T-helper 2 cell treated with Interferon-gamma antibody and Interleukin-4, amounts not matched to agents 5 μg/mL and 100 μg/mL, for 36 hours (primary cell): ENCODE results near the gene CAMSAP3.

ENCODE experiments used
- DNase-seq: peaks from one replicate; pipeline ENCODE4 v3.0.0; 2021; ENCODE audit warnings: low spot score
- H3K27ac Mint-ChIP-seq: one replicate; pipeline ENCODE4 v1.8.0; 2021; ENCODE audit warnings: mild to moderate bottlenecking, mixed read lengths
- H3K27me3 Mint-ChIP-seq: one replicate; pipeline ENCODE4 v1.8.0; 2021; ENCODE audit warnings: low read depth, mixed read lengths
- H3K36me3 Mint-ChIP-seq: one replicate; pipeline ENCODE4 v1.8.0; 2021; ENCODE audit warnings: low read depth, mixed read lengths
- H3K4me1 Mint-ChIP-seq: one replicate; pipeline ENCODE4 v1.8.0; 2021; ENCODE audit warnings: low read depth, mixed read lengths
- H3K4me3 Mint-ChIP-seq: one replicate; pipeline ENCODE4 v1.8.0; 2022; ENCODE audit warnings: mild to moderate bottlenecking, moderate library complexity, mixed read lengths
- H3K9me3 Mint-ChIP-seq: one replicate; pipeline ENCODE4 v1.8.0; 2021; ENCODE audit warnings: mixed read lengths

The CAMSAP3 gene

DNA sequence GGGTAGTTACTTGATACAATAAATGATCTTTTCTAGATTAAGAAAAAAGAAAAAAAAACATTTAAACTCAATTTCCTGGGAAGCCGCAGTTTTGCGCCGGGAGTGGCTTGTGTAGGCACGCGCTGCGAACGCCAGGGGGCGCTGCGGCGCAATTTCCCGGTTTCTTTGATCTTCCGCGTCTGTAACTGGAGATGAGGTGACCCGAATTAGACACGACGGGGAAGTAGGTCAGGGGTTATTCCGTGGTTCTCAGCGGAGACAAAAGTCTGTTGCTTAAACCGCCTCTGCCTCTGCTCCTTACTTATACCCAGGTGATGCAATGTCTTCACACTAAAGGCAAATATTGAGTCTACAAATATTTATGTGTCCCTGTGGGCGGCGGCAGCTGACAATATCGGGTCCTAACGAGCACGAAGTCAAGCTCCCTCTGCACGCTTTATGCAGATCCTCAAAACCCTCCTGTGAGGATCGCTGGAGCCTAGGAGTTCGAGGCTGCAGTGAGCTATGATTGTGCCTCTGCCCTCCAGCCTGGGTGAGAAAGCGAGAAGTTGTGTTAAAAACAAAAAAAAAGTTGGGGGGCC, 56.5 kb downstream of the CAMSAP3 start:
- H3K4me1 Mint-ChIP-seq: peaks cover 7% of the 10 kb centered on the region
- DNase-seq: peak; percentile 80
- H3K9me3 Mint-ChIP-seq: no peaks in the 10 kb centered on the region
- H3K36me3 Mint-ChIP-seq: peaks cover 2% of the 10 kb centered on the region
- no peaks in the 10 kb centered on the region for H3K27me3 Mint-ChIP-seq
- peak overlapping the region; percentile 76 for H3K4me3 Mint-ChIP-seq
- peak overlapping the region; percentile 69 for H3K27ac Mint-ChIP-seq

DNA sequence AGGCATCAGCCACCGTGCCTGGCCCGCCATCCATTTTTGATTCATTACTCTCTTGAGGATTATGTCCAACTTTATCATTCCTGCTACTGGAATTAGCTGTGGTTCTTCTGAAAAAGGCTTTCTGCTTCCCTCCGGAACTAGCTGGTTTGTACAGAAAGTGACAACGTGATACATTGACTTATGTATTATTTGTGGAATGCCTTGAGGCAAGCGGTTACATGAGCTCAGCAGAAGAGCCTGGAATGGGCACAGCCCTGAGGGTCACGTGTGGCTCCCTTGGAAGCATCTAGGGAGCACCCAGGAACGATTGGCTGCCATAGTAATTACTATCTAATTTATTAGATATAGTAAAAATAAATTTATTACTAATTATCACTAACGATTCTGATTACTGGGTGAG, 58.7 kb downstream of the CAMSAP3 start:
- H3K4me3 Mint-ChIP-seq: no peak overlapping the region
- DNase-seq: no peak
- no peak overlapping the region for H3K27ac Mint-ChIP-seq
- H3K36me3 Mint-ChIP-seq: no peaks in the 10 kb centered on the region
- H3K4me1 Mint-ChIP-seq: peaks cover 15% of the 10 kb centered on the region
- H3K9me3 Mint-ChIP-seq: no peaks in the 10 kb centered on the region
- H3K27me3 Mint-ChIP-seq: no peaks in the 10 kb centered on the region

DNA sequence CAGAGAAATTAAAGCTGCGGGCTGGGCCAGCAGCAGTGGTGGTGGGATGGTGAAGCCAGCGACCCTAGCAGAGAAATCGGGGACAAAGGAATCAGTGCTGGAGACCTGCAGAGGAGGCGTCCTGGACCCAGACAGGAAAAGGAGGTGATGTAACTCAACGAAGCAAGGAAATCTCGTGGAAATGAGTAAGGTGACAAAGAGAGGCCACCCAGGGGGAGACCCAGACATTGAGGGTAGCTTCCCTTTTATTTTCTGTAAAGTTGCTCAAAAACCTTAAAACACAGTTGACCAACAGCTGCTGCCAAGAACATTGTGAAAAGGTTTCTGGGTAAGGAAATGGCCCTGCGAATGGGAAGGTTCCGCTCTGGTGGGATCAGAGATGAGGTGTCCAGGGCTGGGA, 59.9 kb downstream of the CAMSAP3 start:
- Mint-ChIP-seq H3K4me3 (no peak overlapping the region), H3K4me1 (peaks cover 15% of the 10 kb centered on the region), H3K27ac (no peak overlapping the region), H3K27me3 (no peaks in the 10 kb centered on the region), H3K36me3 (no peaks in the 10 kb centered on the region), H3K9me3 (no peaks in the 10 kb centered on the region)
- DNase-seq: no peak

DNA sequence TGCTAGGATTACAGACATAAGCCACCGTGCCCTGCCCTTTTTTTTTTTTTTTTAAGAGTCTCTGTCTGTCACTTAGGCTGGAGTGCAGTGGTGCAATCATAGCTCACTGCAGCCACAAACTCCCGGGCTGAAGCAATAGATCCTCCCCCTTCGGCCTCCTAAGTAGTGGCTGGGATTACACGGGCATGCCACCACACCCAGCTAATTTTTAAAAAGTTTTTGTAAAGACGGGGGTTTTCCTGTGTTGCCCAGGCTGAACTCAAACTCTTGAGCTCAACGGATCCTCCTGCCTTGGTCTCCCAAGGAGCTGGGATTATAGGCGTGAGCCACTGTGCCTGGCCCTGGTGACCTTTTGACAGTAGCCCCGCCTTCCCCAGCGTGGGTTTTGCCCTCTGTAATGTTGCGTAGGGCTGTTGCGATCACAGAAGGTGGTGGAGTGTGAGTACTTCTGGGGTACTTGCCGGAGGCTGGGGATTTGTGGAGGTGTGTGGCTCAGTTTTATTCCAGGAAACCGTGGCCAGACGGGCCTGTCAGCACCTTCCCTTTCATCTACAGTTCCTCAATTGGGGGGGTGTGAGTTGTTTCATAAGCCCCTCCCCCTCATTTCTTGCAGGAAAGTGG, 61.6 kb downstream of the CAMSAP3 start:
- Mint-ChIP-seq H3K27ac (no peak overlapping the region), H3K4me1 (peaks cover 13% of the 10 kb centered on the region), H3K36me3 (no peaks in the 10 kb centered on the region), H3K4me3 (no peak overlapping the region), H3K9me3 (no peaks in the 10 kb centered on the region), H3K27me3 (no peaks in the 10 kb centered on the region)
- peak; percentile 42 for DNase-seq

DNA sequence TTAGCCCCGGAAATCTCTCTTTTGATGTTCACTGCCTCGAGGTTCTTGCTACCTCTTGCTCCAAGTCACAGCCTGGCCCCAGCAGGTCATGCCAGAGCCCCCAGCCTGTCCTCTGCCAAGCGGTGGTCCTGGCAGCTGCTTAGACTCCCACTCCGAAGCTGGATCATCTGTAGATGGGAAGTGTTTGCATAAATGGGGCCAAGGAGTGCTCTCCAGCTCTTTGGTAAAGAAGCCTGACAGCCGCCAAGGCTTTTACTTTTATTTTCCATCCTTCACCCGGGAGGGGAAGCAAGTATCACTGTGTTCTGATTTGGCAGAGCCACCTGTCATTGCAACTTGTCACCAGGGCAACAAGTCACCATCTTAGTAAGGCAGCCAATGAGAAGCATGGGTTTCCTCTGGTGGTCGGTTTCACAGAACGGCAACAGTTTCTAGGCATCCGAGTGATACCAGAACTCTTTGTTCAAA, 62.6 kb downstream of the CAMSAP3 start:
- Mint-ChIP-seq H3K27me3 (no peaks in the 10 kb centered on the region), H3K4me1 (peaks cover 12% of the 10 kb centered on the region), H3K4me3 (peak overlapping the region; percentile 57), H3K27ac (peak overlapping the region; percentile 62), H3K9me3 (no peaks in the 10 kb centered on the region), H3K36me3 (no peaks in the 10 kb centered on the region)
- DNase-seq: peak; percentile 35

DNA sequence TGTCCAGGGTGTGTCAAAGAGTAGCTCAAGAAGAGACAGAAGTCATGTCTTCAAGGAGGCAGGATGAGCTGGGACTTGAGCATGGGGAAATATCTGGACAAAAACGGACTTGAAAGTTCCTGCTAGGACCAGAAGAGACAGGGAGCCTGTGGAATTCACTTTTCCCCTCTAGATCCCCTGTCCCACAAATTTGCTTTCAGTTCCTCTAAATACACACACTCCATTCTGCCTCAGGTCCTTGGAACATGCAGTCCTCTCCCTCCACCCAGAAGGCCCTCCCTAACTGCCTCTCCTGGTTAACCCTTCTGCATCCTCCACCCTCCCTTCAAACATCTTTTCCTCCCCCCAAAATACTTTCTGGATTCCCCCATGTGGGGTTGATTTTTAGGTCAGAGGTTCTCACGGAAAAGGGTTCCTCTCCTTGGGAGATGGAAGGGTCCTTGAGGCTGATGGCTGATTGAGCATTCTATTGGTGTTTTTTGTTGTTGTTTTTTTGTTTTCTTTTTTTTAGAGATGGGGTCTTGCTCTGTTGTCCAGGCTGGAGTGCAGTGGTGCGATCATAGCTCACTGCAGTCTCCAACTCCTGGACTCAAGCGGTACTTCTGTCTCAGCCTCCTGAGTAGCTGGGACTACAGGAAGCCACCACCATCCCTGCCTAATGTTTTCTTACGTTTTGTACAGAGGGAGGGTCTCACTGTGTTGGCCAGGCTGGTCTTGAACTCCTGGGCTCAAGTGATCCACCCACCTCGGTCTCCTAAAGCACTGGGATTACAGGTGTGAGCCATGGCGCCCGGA, 66.3 kb downstream of the CAMSAP3 start:
- Mint-ChIP-seq H3K4me1 (peaks cover 8% of the 10 kb centered on the region), H3K9me3 (no peaks in the 10 kb centered on the region), H3K27me3 (no peaks in the 10 kb centered on the region), H3K27ac (no peak overlapping the region), H3K4me3 (no peak overlapping the region), H3K36me3 (no peaks in the 10 kb centered on the region)
- no peak for DNase-seq

DNA sequence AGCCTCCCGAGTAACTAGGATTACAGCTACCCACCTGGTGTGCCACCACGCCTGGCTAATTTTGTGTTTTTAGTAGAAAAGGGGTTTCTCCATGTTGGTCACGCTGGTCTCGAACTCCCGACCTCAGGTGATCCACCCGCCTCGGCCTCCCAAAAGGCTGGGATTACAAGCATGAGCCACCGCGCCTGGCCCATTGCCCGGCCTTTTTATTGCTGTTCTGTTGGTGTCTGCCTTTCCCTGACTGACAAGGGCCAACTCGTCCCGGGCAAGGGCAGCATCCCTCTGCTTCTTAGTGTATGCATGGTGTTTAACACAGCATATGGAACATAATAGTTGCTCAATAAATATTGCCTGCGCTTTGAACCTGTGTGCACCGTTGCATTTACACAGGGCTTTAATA, 67.0 kb downstream of the CAMSAP3 start:
- Mint-ChIP-seq H3K36me3 (no peaks in the 10 kb centered on the region), H3K4me1 (peaks cover 6% of the 10 kb centered on the region), H3K27me3 (no peaks in the 10 kb centered on the region), H3K9me3 (no peaks in the 10 kb centered on the region), H3K27ac (no peak overlapping the region), H3K4me3 (no peak overlapping the region)
- no peak for DNase-seq

DNA sequence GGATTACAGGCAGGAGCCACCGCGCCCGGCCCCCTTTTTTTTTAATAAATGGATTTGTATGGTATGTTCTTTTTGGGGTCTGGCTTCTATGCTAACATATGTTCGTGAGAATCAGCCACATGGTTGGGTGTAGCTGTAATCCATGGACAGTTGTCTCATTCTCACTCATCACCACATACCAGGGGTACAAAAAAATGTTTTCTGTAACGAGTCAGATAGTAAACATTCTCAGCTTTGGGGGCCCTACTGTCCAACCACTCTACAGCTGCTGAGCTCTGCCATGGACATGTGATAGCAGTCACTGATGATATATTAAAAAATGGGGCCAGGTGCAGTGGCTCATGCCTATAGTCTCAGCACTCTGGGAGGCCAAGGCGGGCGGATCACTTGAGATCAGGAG, 68.0 kb downstream of the CAMSAP3 start:
- Mint-ChIP-seq H3K9me3 (no peaks in the 10 kb centered on the region), H3K4me1 (no peaks in the 10 kb centered on the region), H3K27me3 (no peaks in the 10 kb centered on the region), H3K27ac (no peak overlapping the region), H3K4me3 (no peak overlapping the region), H3K36me3 (no peaks in the 10 kb centered on the region)
- no peak for DNase-seq

DNA sequence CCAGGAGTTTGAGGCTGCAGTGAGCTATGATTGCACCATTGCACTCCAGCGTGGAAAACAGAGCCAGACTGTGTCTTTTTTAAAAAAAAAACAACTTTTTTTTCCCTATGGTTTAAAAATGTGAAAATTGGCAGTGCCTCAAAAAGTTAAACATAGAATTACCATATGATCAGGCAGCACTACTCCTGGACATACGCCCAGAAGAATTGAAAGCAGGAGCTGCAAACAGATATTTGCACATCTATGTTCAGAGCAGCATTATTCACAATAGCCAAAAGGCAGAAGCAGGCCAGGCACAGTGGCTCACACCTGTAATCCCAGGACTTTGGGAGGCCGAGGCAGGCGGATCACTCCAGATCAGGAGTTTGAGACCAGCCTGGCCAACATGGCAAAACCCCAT, 69.4 kb downstream of the CAMSAP3 start:
- DNase-seq: no peak
- no peak overlapping the region for H3K27ac Mint-ChIP-seq
- no peaks in the 10 kb centered on the region for H3K36me3 Mint-ChIP-seq
- H3K27me3 Mint-ChIP-seq: peaks cover 7% of the 10 kb centered on the region
- no peaks in the 10 kb centered on the region for H3K9me3 Mint-ChIP-seq
- H3K4me3 Mint-ChIP-seq: no peak overlapping the region
- H3K4me1 Mint-ChIP-seq: peaks cover 2% of the 10 kb centered on the region
